H1 (cell line): ENCODE measurements around the gene PDPK1. TPM values are rescaled to one million over a fixed set of nuclear protein-coding genes. Genes with fewer than 3 reads are reported as not detected.
A peak's percentile ranks its signal among the peaks of the same experiment; 100 is the strongest.

ENCODE experiments used
- CTCF ChIA-PET: fragments of 300-600 bp; sonication (Branson Sonifier 250); formaldehyde crosslinking; loops from one replicate; lab custom pipeline; 2021; ENCODE audit not compliant: partially characterized antibody; lab: Charles Lee
- POLR2A ChIA-PET: fragments of 300-600 bp; sonication (Branson Sonifier 250); formaldehyde crosslinking; loops from one replicate; lab custom pipeline; 2021; ENCODE audit warnings: inconsistent platforms; ENCODE audit not compliant: partially characterized antibody; lab: Charles Lee
- DNase-seq, 2 experiments: peaks; one replicate each; pipeline versions ENCODE4 v3.0.0 to v3.0.0-alpha.2; 2010 to 2022; ENCODE audit warnings: low spot score in 2 of 2, low read depth in 1 of 2, mixed read lengths in 1 of 2
- FAIRE-seq: peaks from 2 replicates; lab custom pipeline; 2011; peaks lifted over from hg19 to GRCh38; lab: Jason Lieb, UNC
- H2AFZ ChIP-seq: 2 replicates; pipeline ENCODE4 v1.8.1; 2012; ENCODE audit warnings: low read length, inconsistent platforms
- H2AK5ac ChIP-seq: 2 replicates; pipeline ENCODE4 v1.6.1; 2013; ENCODE audit warnings: low read depth, low read length
- H2BK120ac ChIP-seq: replicated peaks from 2 replicates; pipeline ENCODE3; 2013; ENCODE audit warnings: low read depth, low read length, inconsistent platforms
- H2BK12ac ChIP-seq: 2 replicates; pipeline ENCODE4 v1.6.1; 2013; ENCODE audit warnings: low read depth, low read length
- H2BK15ac ChIP-seq: 2 replicates; pipeline ENCODE4 v1.6.1; 2013; ENCODE audit warnings: low read length
- H2BK20ac ChIP-seq: 2 replicates; pipeline ENCODE4 v1.6.1; 2013; ENCODE audit warnings: low read length
- H2BK5ac ChIP-seq: 2 replicates; pipeline ENCODE4 v1.6.1; 2013; ENCODE audit warnings: low read depth, low read length
- H3K14ac ChIP-seq: 2 replicates; pipeline ENCODE4 v1.6.1; 2013; ENCODE audit warnings: inconsistent platforms; ENCODE audit not compliant: insufficient read length
- H3K18ac ChIP-seq: 2 replicates; pipeline ENCODE4 v1.6.1; 2013; ENCODE audit warnings: low read length; ENCODE audit errors: extremely low read depth
- H3K23ac ChIP-seq: 2 replicates; pipeline ENCODE4 v1.6.1; 2013; ENCODE audit warnings: inconsistent platforms; ENCODE audit not compliant: insufficient read length
- H3K23me2 ChIP-seq: 2 replicates; pipeline ENCODE4 v1.6.1; 2013; ENCODE audit warnings: low read depth, low read length
- H3K27ac ChIP-seq: 2 replicates; pipeline ENCODE4 v1.6.1; 2011; ENCODE audit warnings: low read depth, low read length, inconsistent platforms
- H3K27me3 ChIP-seq, 4 experiments: replicated peaks in 1 of 4; 1 replicate in 1 of 4; 2 replicates in 3 of 4; pipeline versions ENCODE4 v1.6.1 to v1.8.1; 2011 to 2013; ENCODE audit warnings: low read length in 3 of 4, mild to moderate bottlenecking in 3 of 4, inconsistent platforms in 2 of 4, mixed read lengths in 2 of 4, moderate library complexity in 1 of 4; ENCODE audit not compliant: control insufficient read depth in 3 of 4, insufficient read depth in 3 of 4; ENCODE audit errors: extremely low read depth in 1 of 4
- H3K36me3 ChIP-seq, 4 experiments: 2 replicates each; pipeline versions ENCODE4 v1.6.1 to v1.8.1; 2011 to 2013; ENCODE audit warnings: mild to moderate bottlenecking in 4 of 4, low read length in 3 of 4, moderate library complexity in 2 of 4, control low read depth in 1 of 4, inconsistent platforms in 1 of 4; ENCODE audit not compliant: insufficient read depth in 4 of 4, control insufficient read depth in 2 of 4
- H3K4ac ChIP-seq: replicated peaks from 2 replicates; pipeline ENCODE3; 2013; ENCODE audit warnings: low read length, low read depth, mixed read lengths, inconsistent platforms; ENCODE audit not compliant: insufficient read length
- H3K4me1 ChIP-seq, 4 experiments: replicated peaks in 1 of 4; 1 replicate in 1 of 4; 2 replicates in 3 of 4; pipeline versions ENCODE4 v1.6.1 to v1.8.1; 2011 to 2013; ENCODE audit warnings: low read length in 3 of 4, inconsistent platforms in 2 of 4, mixed read lengths in 1 of 4; ENCODE audit not compliant: insufficient read depth in 4 of 4, control insufficient read depth in 3 of 4
- H3K4me2 ChIP-seq, 2 experiments: 2 replicates each; pipeline versions ENCODE4 v1.6.1 to v1.8.1; 2011 to 2013; ENCODE audit warnings: low read depth in 2 of 2, low read length in 2 of 2, control low read depth in 1 of 2, inconsistent platforms in 1 of 2, mild to moderate bottlenecking in 1 of 2; ENCODE audit not compliant: insufficient read depth in 1 of 2
- H3K4me3 ChIP-seq, 4 experiments: fragments of 200-600, 300-600 bp in 1 of 4; sonication (generic), shearing (Covaris generic), sonication (Bioruptor Twin) in 1 of 4; 2 replicates each; pipeline versions ENCODE4 v1.5.1 to v1.8.1; 2011 to 2016; ENCODE audit warnings: low read length in 4 of 4, low read depth in 3 of 4, control low read depth in 2 of 4, inconsistent platforms in 2 of 4, mild to moderate bottlenecking in 2 of 4, mixed read lengths in 1 of 4, moderate library complexity in 1 of 4; ENCODE audit not compliant: insufficient read depth in 2 of 4; ENCODE audit errors: extremely low read depth in 1 of 4
- H3K56ac ChIP-seq: replicated peaks from 2 replicates; pipeline ENCODE3; 2013; ENCODE audit warnings: low read depth, mild to moderate bottlenecking, mixed read lengths, low read length, inconsistent platforms; ENCODE audit not compliant: insufficient read length
- H3K79me1 ChIP-seq: 2 replicates; pipeline ENCODE4 v1.6.1; 2013; ENCODE audit warnings: low read depth, low read length, control low read depth
- H3K79me2 ChIP-seq, 2 experiments: 2 replicates each; pipeline versions ENCODE4 v1.6.1 to v1.8.1; 2012 to 2013; ENCODE audit warnings: low read length in 2 of 2, mild to moderate bottlenecking in 2 of 2, inconsistent platforms in 1 of 2; ENCODE audit not compliant: insufficient read depth in 2 of 2, control insufficient read depth in 1 of 2
- H3K9ac ChIP-seq, 4 experiments: replicated peaks in 1 of 4; 1 replicate in 1 of 4; 2 replicates in 3 of 4; pipeline versions ENCODE4 v1.6.1 to v1.8.1; 2011 to 2013; ENCODE audit warnings: low read depth in 3 of 4, low read length in 3 of 4, control low read depth in 2 of 4, mild to moderate bottlenecking in 2 of 4, moderate library complexity in 2 of 4, inconsistent platforms in 1 of 4; ENCODE audit errors: extremely low read depth in 1 of 4
- H3K9me3 ChIP-seq, 2 experiments: 2 replicates each; pipeline versions ENCODE4 v1.6.1 to v1.8.1; 2012 to 2013; ENCODE audit warnings: mild to moderate bottlenecking in 2 of 2, moderate library complexity in 2 of 2, control low read depth in 1 of 2, inconsistent platforms in 1 of 2, low read depth in 1 of 2, low read length in 1 of 2, mixed read lengths in 1 of 2; ENCODE audit not compliant: insufficient read depth in 2 of 2
- H4K20me1 ChIP-seq, 2 experiments: replicated peaks in 1 of 2; 2 replicates each; pipeline versions ENCODE3 to v1.8.1; 2011 to 2013; ENCODE audit warnings: inconsistent platforms in 2 of 2, low read length in 2 of 2, mild to moderate bottlenecking in 1 of 2; ENCODE audit not compliant: insufficient read depth in 2 of 2, control insufficient read depth in 1 of 2
- H4K5ac ChIP-seq: 2 replicates; pipeline ENCODE4 v1.6.1; 2013; ENCODE audit warnings: low read length, low read depth, mixed read lengths, inconsistent platforms; ENCODE audit not compliant: insufficient read length
- H4K8ac ChIP-seq: 2 replicates; pipeline ENCODE4 v1.8.0; 2013; ENCODE audit warnings: mild to moderate bottlenecking, moderate library complexity, low read length, inconsistent platforms; ENCODE audit not compliant: insufficient read depth; ENCODE audit errors: extremely low read depth
- H4K91ac ChIP-seq: replicated peaks from 2 replicates; pipeline ENCODE3; 2013; ENCODE audit warnings: low read length, mixed read lengths, inconsistent platforms; ENCODE audit not compliant: insufficient read length
- BCL11A ChIP-seq, 2 experiments: IDR thresholded peaks; one replicate each; pipeline ENCODE4 v1.6.1; 2011; ENCODE audit warnings: low read depth in 2 of 2, low read length in 2 of 2, mild to moderate bottlenecking in 2 of 2
- CHD2 ChIP-seq: IDR thresholded peaks from 2 replicates; pipeline ENCODE4 v1.6.1; 2012; ENCODE audit warnings: low read length, improper control_type of control experiment
- CTBP2 ChIP-seq: IDR thresholded peaks from 2 replicates; pipeline ENCODE4 v1.7.0; 2011; ENCODE audit warnings: borderline replicate concordance, mild to moderate bottlenecking, moderate library complexity, mixed read lengths, low read length; ENCODE audit not compliant: insufficient read depth, insufficient read length
- MAFK ChIP-seq: IDR thresholded peaks from 2 replicates; pipeline ENCODE4 v1.6.1; 2012; ENCODE audit warnings: low read depth, mild to moderate bottlenecking, improper control_type of control experiment, low read length
- NANOG ChIP-seq: IDR thresholded peaks from 2 replicates; pipeline ENCODE4 v1.6.1; 2011; ENCODE audit warnings: low read length, low read depth, mild to moderate bottlenecking, inconsistent platforms; ENCODE audit not compliant: insufficient read depth, poor library complexity, severe bottlenecking
- POLR2AphosphoS5 ChIP-seq: IDR thresholded peaks from 2 replicates; pipeline ENCODE4 v1.6.1; 2011; ENCODE audit warnings: low read depth, low read length
- RAD21 ChIP-seq, 2 experiments: IDR thresholded peaks in 1 of 2; conservative IDR thresholded peaks in 1 of 2; 2 replicates each; pipeline ENCODE4 v1.6.1; 2011; ENCODE audit warnings: low read depth in 2 of 2, low read length in 2 of 2, improper control_type of control experiment in 1 of 2, inconsistent platforms in 1 of 2, mild to moderate bottlenecking in 1 of 2, moderate library complexity in 1 of 2
- RFX5 ChIP-seq: IDR thresholded peaks from 2 replicates; pipeline ENCODE4 v1.6.1; 2011; ENCODE audit warnings: low read depth, low read length, improper control_type of control experiment, borderline replicate concordance
- RNF2 ChIP-seq: fragments of 200-900, 300-1000 bp; sonication (generic); IDR thresholded peaks from 2 replicates; pipeline ENCODE4 v1.7.1; 2016; ENCODE audit warnings: borderline replicate concordance, low read depth, mild to moderate bottlenecking, antibody characterized with exemption, low read length; ENCODE audit not compliant: poor library complexity, severe bottlenecking; ENCODE audit errors: missing control alignments
- RXRA ChIP-seq: IDR thresholded peaks from 2 replicates; pipeline ENCODE4 v1.6.1; 2011; ENCODE audit warnings: low read depth, mild to moderate bottlenecking, low read length, moderate library complexity; ENCODE audit not compliant: insufficient read depth
- SAP30 ChIP-seq: fragments of 300-600 bp; sonication (generic); IDR thresholded peaks from 2 replicates; pipeline ENCODE4 v1.7.1; 2012; ENCODE audit warnings: low read length, moderate library complexity, mild to moderate bottlenecking, inconsistent platforms; ENCODE audit not compliant: insufficient read depth, insufficient replicate concordance
- SUZ12 ChIP-seq: fragments of 200-600 bp; sonication (generic); IDR thresholded peaks from 2 replicates; pipeline ENCODE4 v1.6.1; 2012; ENCODE audit warnings: mild to moderate bottlenecking, inconsistent platforms, low read length, moderate library complexity, mixed read lengths
- TCF12 ChIP-seq: IDR thresholded peaks from 2 replicates; pipeline ENCODE4 v1.6.1; 2011; ENCODE audit warnings: low read depth, mild to moderate bottlenecking, low read length
- YY1 ChIP-seq: IDR thresholded peaks from 2 replicates; pipeline ENCODE4 v1.6.1; 2011; ENCODE audit warnings: low read depth, mild to moderate bottlenecking, low read length
- WGBS, 2 experiments: shearing (Covaris generic) in 1 of 2; methylation state at CpG; one replicate each; pipeline versions ENCODE4 v1.1.6 to v1.1.7; 2013 to 2015; ENCODE audit warnings: low lambda C conversion rate in 2 of 2, mixed read lengths in 2 of 2, inconsistent platforms in 1 of 2, low coverage in 1 of 2, missing lambda C conversion rate in 1 of 2; ENCODE audit not compliant: insufficient replicate concordance in 2 of 2, insufficient coverage in 1 of 2, insufficient read length in 1 of 2; ENCODE audit errors: extremely low coverage in 1 of 2, missing lambda C conversion rate in 1 of 2; 5-methylcytosine and 5-hydroxymethylcytosine counted together
- polyA plus RNA-seq, 7 experiments: library from polyadenylated mRNA; depleted of rRNA in 3 of 7; stranded (reverse) in 5 of 7; unstranded in 2 of 7; fragments of >200 nt in 5 of 7; fragments of 200-250 nt in 2 of 7; gene quantifications; 1 replicate in 5 of 7; 2 replicates in 1 of 7; 4 replicates in 1 of 7; pipeline versions ENCODE4 v1.2.1 to v1.2.3, GENCODE V29; 2011 to 2013; ENCODE audit warnings: missing spikeins in 2 of 7, mixed read lengths in 2 of 7
- total RNA-seq: library from RNA; stranded (reverse); fragmentation: NEBNext Ultra II Directional; extraction: Animal tissue kit (Norgen Biotek cat#: 25700); gene quantifications from 2 replicates; pipeline ENCODE4 v1.2.1, GENCODE V29; 2021

The PDPK1 gene
- total and polyA plus RNA-seq, 2 of the 8 experiments (the other 6 are each of a cell fraction or from before 2014, with no cell fraction given): 17.1 to 27.8 TPM

- H3K79me2 ChIP-seq: no peaks in the 10 kb centered on the region; a peak in 1 of 4 replicates
- POLR2A ChIA-PET: interaction anchor here (1.1 kb wide), 1 partner anchor 14 kb away, joined by 3 read pairs; no protein-coding TSS in a partner anchor
- WGBS, 2 experiments: 100% methylated on average over 13 of the region's 24 CpGs; no CpG with 5 or more reads in 1 of the 2 experiments
- TF ChIP-seq MAFK (no peak), YY1 (no peak), POLR2AphosphoS5 (no peak), SUZ12 (no peak), RFX5 (no peak), RAD21 (IDR thresholded peaks at IDR 0.05 in 1 of 2, conservative IDR thresholded peaks at IDR 0.05 in 1 of 2; ENCODE audit: low read depth in 2 of 2, low read length in 2 of 2) (no peak), RNF2 (no peak), SAP30 (no peak), CTBP2 (no peak), NANOG (no peak), BCL11A (IDR thresholded peaks at IDR 0.05; ENCODE audit: low read depth in 2 of 2, low read length in 2 of 2) (no peak), TCF12 (no peak), CHD2 (no peak), RXRA (no peak)
Measured at GRCh38 chr16:2527784-2528100, 10.1 kb upstream of the PDPK1 start.

More at GRCh38 chr16:2527784-2528100, 10.1 kb upstream of the PDPK1 start:
- Histone ChIP-seq H3K79me1 (peaks cover 5% of the 10 kb centered on the region), H3K23ac (no peak overlapping the region), H3K27me3 (no peaks in the 10 kb centered on the region), H2BK120ac (no peak overlapping the region), H3K9ac (no peak overlapping the region), H3K4ac (no peak overlapping the region), H2BK12ac (no peak overlapping the region), H4K91ac (no peak overlapping the region), H2BK5ac (no peak overlapping the region), H3K36me3 (peaks cover 7 to 25% (median 16%) of the 10 kb centered on the region in 4 experiments), H3K23me2 (peaks cover 12% of the 10 kb centered on the region), H3K27ac (no peak overlapping the region), H4K8ac (peak overlapping the region; percentile 25; the same call in 1 of the 2 replicates), H4K5ac (no peak overlapping the region), H3K18ac (no peak overlapping the region), H4K20me1 (peaks cover 0 to 19% of the 10 kb centered on the region in 2 experiments), H3K4me3 (no peak overlapping the region), H2BK15ac (no peak overlapping the region), H3K9me3 (no peaks in the 10 kb centered on the region), H2BK20ac (no peak overlapping the region), H3K14ac (no peak overlapping the region), H3K4me1 (peaks cover 0 to 9% (median 7%) of the 10 kb centered on the region in 4 experiments; a peak in 4 of 7 replicates), H3K4me2 (no peak overlapping the region), H3K56ac (no peak overlapping the region), H2AK5ac (no peak overlapping the region), H2AFZ (no peak overlapping the region)
- FAIRE-seq: no peak
- no peak for DNase-seq
- CTCF ChIA-PET: no interaction called here
